K562 (cell line): ENCODE measurements around the gene VTN. TPM values are rescaled to one million over a fixed set of nuclear protein-coding genes. Genes with fewer than 3 reads are reported as not detected.

Experiments used
- ATAC-seq: fragments of 200-7000 bp; cut with Tn5 transposase; 3 replicates; pipeline ENCODE4 v1.9.1; 2020; ENCODE audit warnings: moderate library complexity
- BruUV-seq: library from RNA; stranded (reverse); fragments of 400-500 nt; replicated peaks from 2 replicates; lab custom pipeline; 2021; lab: Mats Ljungman, UMichigan
- CTCF ChIA-PET: fragments of 300-600 bp; formaldehyde crosslinking; extraction: SDS; loops from one replicate; lab custom pipeline; 2021; ENCODE audit warnings: low intra/inter-chr PET ratio; lab: Yijun Ruan, JAX
- POLR2A ChIA-PET: fragments of 300-600, 350-650 bp; sonication (Branson Sonifier 250); formaldehyde crosslinking; extraction: SDS; loops from one replicate; lab custom pipeline; 2021; ENCODE audit warnings: antibody characterized with exemption, inconsistent platforms; lab: Yijun Ruan, JAX
- DNase-seq, 4 experiments: peaks; one replicate each; pipeline versions ENCODE4 v3.0.0 to v3.0.0-alpha.2; 2011 to 2018; ENCODE audit warnings: low spot score in 3 of 4, mixed read lengths in 3 of 4; ENCODE audit errors: extremely low read depth in 1 of 4
- FAIRE-seq: peaks from 2 replicates; lab custom pipeline; 2011; peaks lifted over from hg19 to GRCh38; lab: Jason Lieb, UNC
- H2AFZ ChIP-seq: 2 replicates; pipeline ENCODE4 v1.6.0; 2011; ENCODE audit warnings: low read depth, low read length, control low read depth, inconsistent platforms
- H3K27ac ChIP-seq: fragments of 200-600 bp; 3 replicates; pipeline ENCODE4 v1.8.0; 2011; ENCODE audit warnings: low read depth, mild to moderate bottlenecking, control low read depth, inconsistent platforms, low read length, moderate library complexity, mixed read lengths; ENCODE audit errors: extremely low read depth
- H3K27me3 ChIP-seq, 2 experiments: fragments of 300-600 bp in 1 of 2; 2 replicates in 1 of 2; 3 replicates in 1 of 2; pipeline versions ENCODE4 v1.6.0 to v1.8.0; 2011; ENCODE audit warnings: inconsistent platforms in 2 of 2, low read length in 2 of 2, mild to moderate bottlenecking in 1 of 2, mixed read lengths in 1 of 2, moderate library complexity in 1 of 2; ENCODE audit not compliant: control insufficient read depth in 2 of 2, insufficient read depth in 2 of 2
- H3K36me3 ChIP-seq: fragments of 300-600 bp; 3 replicates; pipeline ENCODE4 v1.8.0; 2011; ENCODE audit warnings: mild to moderate bottlenecking, low read length, inconsistent platforms; ENCODE audit not compliant: control insufficient read depth, insufficient read depth
- H3K4me1 ChIP-seq, 2 experiments: fragments of 200-600 bp in 1 of 2; replicated peaks in 1 of 2; 2 replicates in 1 of 2; 3 replicates in 1 of 2; pipeline versions ENCODE4 v1.5.1 to v1.8.0; 2011; ENCODE audit warnings: inconsistent platforms in 2 of 2, low read length in 2 of 2, mild to moderate bottlenecking in 1 of 2, mixed read lengths in 1 of 2, moderate library complexity in 1 of 2; ENCODE audit not compliant: control insufficient read depth in 2 of 2, insufficient read depth in 2 of 2
- H3K4me2 ChIP-seq: 2 replicates; pipeline ENCODE4 v1.6.1; 2011; ENCODE audit warnings: low read length, control low read depth, inconsistent platforms, mixed read lengths; ENCODE audit not compliant: insufficient read depth
- H3K4me3 ChIP-seq: fragments of 200-600 bp; sonication (generic), shearing (Covaris generic); 2 replicates; pipeline ENCODE4 v1.5.1; 2016; ENCODE audit warnings: control low read depth, inconsistent platforms
- H3K79me2 ChIP-seq: fragments of 200-600 bp; 3 replicates; pipeline ENCODE4 v1.8.0; 2011; ENCODE audit warnings: low read length, inconsistent platforms; ENCODE audit not compliant: control insufficient read depth, insufficient read depth
- H3K9ac ChIP-seq, 2 experiments: 2 replicates each; pipeline versions ENCODE4 v1.6.0 to v1.6.1; 2011; ENCODE audit warnings: low read depth in 2 of 2, low read length in 2 of 2, control low read depth in 1 of 2, inconsistent platforms in 1 of 2, mild to moderate bottlenecking in 1 of 2, mixed read lengths in 1 of 2; ENCODE audit not compliant: insufficient read depth in 1 of 2
- H3K9me1 ChIP-seq: one replicate; pipeline ENCODE4 v1.6.0; 2011; ENCODE audit warnings: inconsistent platforms, mild to moderate bottlenecking, low read length, moderate library complexity; ENCODE audit not compliant: control insufficient read depth, insufficient read depth
- H3K9me3 ChIP-seq: replicated peaks from 2 replicates; pipeline ENCODE4 v1.5.1; 2011; ENCODE audit warnings: low read depth, low read length, inconsistent platforms; ENCODE audit not compliant: control insufficient read depth, insufficient read depth
- H4K20me1 ChIP-seq: replicated peaks from 2 replicates; pipeline ENCODE4 v1.6.1; 2011; ENCODE audit warnings: low read length, inconsistent platforms, mixed read lengths; ENCODE audit not compliant: control insufficient read depth, insufficient read depth
- ARNT ChIP-seq, 2 experiments: fragments of 450-650 bp; IDR thresholded peaks; 2 replicates each; pipeline ENCODE4 v1.6.1; 2016; ENCODE audit warnings: mild to moderate bottlenecking in 1 of 2
- ATF6 ChIP-seq: sonication (generic); formaldehyde crosslinking; IDR thresholded peaks from 2 replicates; pipeline ENCODE4 v1.4.0; 2020; ENCODE audit warnings: mild to moderate bottlenecking, missing genetic modification reagents
- BCOR ChIP-seq: fragments of 450-650 bp; IDR thresholded peaks from 2 replicates; pipeline ENCODE4 v1.6.1; 2016
- CREM ChIP-seq: IDR thresholded peaks from 2 replicates; pipeline ENCODE4 v1.6.1; 2014; ENCODE audit warnings: antibody characterized with exemption, low read depth
- DPF2 ChIP-seq: fragments of 450-650 bp; IDR thresholded peaks from 2 replicates; pipeline ENCODE4 v1.6.1; 2016
- FOXK1 ChIP-seq: sonication (generic); formaldehyde crosslinking; IDR thresholded peaks from 2 replicates; pipeline ENCODE4 v1.8.0; 2022; ENCODE audit warnings: missing genetic modification reagents, mild to moderate bottlenecking, borderline replicate concordance
- LCOR ChIP-seq: sonication (generic); formaldehyde crosslinking; IDR thresholded peaks from 2 replicates; pipeline ENCODE4 v1.8.0; 2022; ENCODE audit warnings: mild to moderate bottlenecking, missing genetic modification reagents
- MEIS2 ChIP-seq: fragments of 450-650 bp; IDR thresholded peaks from 2 replicates; pipeline ENCODE4 v1.6.1; 2014; ENCODE audit warnings: mild to moderate bottlenecking; ENCODE audit not compliant: partially characterized antibody
- NR4A1 ChIP-seq, 2 experiments: fragments of 250-450 bp in 1 of 2; fragments of 450-650 bp in 1 of 2; sonication (Bioruptor Pico) in 1 of 2; IDR thresholded peaks; 2 replicates each; pipeline versions ENCODE4 v1.4.0 to v1.6.1; 2016 to 2020; ENCODE audit warnings: mild to moderate bottlenecking in 2 of 2, missing compliant biosample characterization in 1 of 2, missing genetic modification characterization in 1 of 2, moderate library complexity in 1 of 2
- STAT5A ChIP-seq: IDR thresholded peaks from 2 replicates; pipeline ENCODE4 v1.6.1; 2012; ENCODE audit warnings: low read length, inconsistent platforms, borderline replicate concordance
- TCFL5 ChIP-seq: fragments of 250-450 bp; sonication (Bioruptor Pico); conservative IDR thresholded peaks from 2 replicates; pipeline ENCODE4 v1.6.1; 2021; ENCODE audit warnings: mild to moderate bottlenecking, moderate library complexity, matching md5 sums
- ZBTB17 ChIP-seq: fragments of 450-650 bp; formaldehyde crosslinking; IDR thresholded peaks from 2 replicates; pipeline ENCODE4 v1.4.0; 2020; ENCODE audit warnings: mild to moderate bottlenecking
- ZFP36 ChIP-seq: fragments of 150-350 bp; IDR thresholded peaks from 2 replicates; pipeline ENCODE4 v1.6.1; 2018; ENCODE audit warnings: low read length, low read depth; ENCODE audit not compliant: partially characterized antibody
- ZNF124 ChIP-seq: sonication (generic); formaldehyde crosslinking; IDR thresholded peaks from 2 replicates; pipeline ENCODE4 v1.8.1; 2022; ENCODE audit warnings: missing genetic modification reagents
- ZNF280A ChIP-seq: fragments of 450-650 bp; IDR thresholded peaks from 2 replicates; pipeline ENCODE4 v1.6.1; 2018; ENCODE audit warnings: mild to moderate bottlenecking, low read depth; ENCODE audit not compliant: partially characterized antibody
- WGBS: fragments of 100-300 bp; shearing (Covaris generic); methylation state at CpG from one replicate; pipeline ENCODE4 v1.1.6; 2016; ENCODE audit warnings: low coverage, mixed read lengths; ENCODE audit not compliant: insufficient coverage; ENCODE audit errors: missing lambda C conversion rate; 5-methylcytosine and 5-hydroxymethylcytosine counted together
- in situ Hi-C: fragments of 300-500 bp; cut with MboI; formaldehyde crosslinking; loops from 4 replicates; pipeline ENCODE4 v1.15.0; 2018; ENCODE audit warnings: inconsistent platforms, mixed read lengths
- intact Hi-C: fragments of 100-400 bp; cut with micrococcal nuclease; formaldehyde crosslinking; loops from 2 replicates; pipeline ENCODE4 v1.14.2; 2022
- polyA plus RNA-seq, 8 experiments: library from polyadenylated mRNA; depleted of rRNA in 4 of 8; stranded (reverse) in 5 of 8; unstranded in 3 of 8; fragments of >200 nt; fragmentation: Nextera tagmentation in 2 of 8; fragmentation: Illumina TruSeq in 1 of 8; extraction: Ambion mirVana in 2 of 8; extraction: Trizol in 1 of 8; gene quantifications; 2 replicates each; pipeline versions ENCODE4 v1.2.1 to v1.2.3, GENCODE V29; 2011 to 2014; ENCODE audit warnings: inconsistent platforms in 1 of 8, missing spikeins in 1 of 8
- total RNA-seq, 7 experiments: library from RNA; depleted of rRNA in 6 of 7; stranded (reverse); fragments of >200 nt in 6 of 7; fragmentation: Illumina TruSeq in 2 of 7; extraction: Trizol in 2 of 7; gene quantifications; 2 replicates each; pipeline versions ENCODE4 v1.2.1 to v1.2.3, GENCODE V29; 2011 to 2021; ENCODE audit warnings: low replicate concordance in 1 of 7
- TF ChIP-seq, protein P1 (sequence below), 2 experiments: fragments of 450-650 bp in 1 of 2; sonication (generic) in 1 of 2; formaldehyde crosslinking; conservative IDR thresholded peaks; 2 replicates each; pipeline versions ENCODE4 v1.4.0 to v1.8.1; 2020 to 2022; ENCODE audit warnings: mild to moderate bottlenecking in 1 of 2, missing genetic modification reagents in 1 of 2
- TF ChIP-seq, protein P2 (sequence below): sonication (generic); IDR thresholded peaks from 2 replicates; pipeline ENCODE4 v1.6.1; 2016
- TF ChIP-seq, protein P3 (sequence below): sonication (generic); formaldehyde crosslinking; IDR thresholded peaks from 2 replicates; pipeline ENCODE4 v1.8.0; 2022; ENCODE audit warnings: mild to moderate bottlenecking, low read depth, missing genetic modification reagents

Gene VTN
- total and polyA plus RNA-seq, 9 of the 15 experiments (the other 6 are each of a cell fraction or from before 2014, with no cell fraction given): 0.13 to 1.0 (median 0.29) TPM; not detected in 1

GRCh38 chr17:28390563-28390962 is 20.5 kb upstream of the VTN start:
- no peak for ATAC-seq
- ChIA-PET CTCF (no interaction called here), POLR2A (interaction anchor here (1.2 to 2.1 kb wide), 3 partner anchors 13 to 24 kb away, joined by 3 to 8 read pairs (median 6); no protein-coding TSS in a partner anchor)
- Histone ChIP-seq H4K20me1 (no peaks in the 10 kb centered on the region), H3K27ac (no peak overlapping the region), H3K9me3 (no peaks in the 10 kb centered on the region), H2AFZ (no peak overlapping the region), H3K4me3 (no peak overlapping the region), H3K9me1 (no peaks in the 10 kb centered on the region), H3K4me2 (no peak overlapping the region), H3K27me3 (peaks cover 0 to 12% of the 10 kb centered on the region in 2 experiments; a peak in 2 of 5 replicates), H3K4me1 (peaks cover 9 to 10% of the 10 kb centered on the region in 2 experiments; a peak in 3 of 5 replicates), H3K79me2 (no peaks in the 10 kb centered on the region), H3K36me3 (no peaks in the 10 kb centered on the region), H3K9ac (no peak overlapping the region)
- BruUV-seq: no TSS peak
- FAIRE-seq: no peak
- intact Hi-C loops: no loop called here
- WGBS: 7% methylated on average over 2 of the region's 2 CpGs
- DNase-seq: no peak
- in situ Hi-C loops: no loop called here
- TF ChIP-seq, protein P1, sequence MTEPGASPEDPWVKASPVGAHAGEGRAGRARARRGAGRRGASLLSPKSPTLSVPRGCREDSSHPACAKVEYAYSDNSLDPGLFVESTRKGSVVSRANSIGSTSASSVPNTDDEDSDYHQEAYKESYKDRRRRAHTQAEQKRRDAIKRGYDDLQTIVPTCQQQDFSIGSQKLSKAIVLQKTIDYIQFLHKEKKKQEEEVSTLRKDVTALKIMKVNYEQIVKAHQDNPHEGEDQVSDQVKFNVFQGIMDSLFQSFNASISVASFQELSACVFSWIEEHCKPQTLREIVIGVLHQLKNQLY (CRISPR knock-in tag; conservative IDR thresholded peaks at IDR 0.05): no peak
- TF ChIP-seq CREM (no peak), TCFL5 (CRISPR knock-in tag) (no peak), FOXK1 (no peak), ARNT (IDR thresholded peaks at IDR 0.05) (no peak), LCOR (CRISPR knock-in tag) (no peak), ZFP36 (peak; percentile 92), MEIS2 (no peak), STAT5A (no peak), ZBTB17 (CRISPR knock-in tag) (no peak), ZNF124 (CRISPR knock-in tag) (no peak), NR4A1 (CRISPR knock-in tag; IDR thresholded peaks at IDR 0.05) (no peak), NR4A1 (tag; IDR thresholded peaks at IDR 0.05) (no peak), ZNF280A (no peak), BCOR (peak; percentile 16; the same call in 1 of the 2 replicates), DPF2 (no peak), ATF6 (no peak)
- TF ChIP-seq, protein P2, sequence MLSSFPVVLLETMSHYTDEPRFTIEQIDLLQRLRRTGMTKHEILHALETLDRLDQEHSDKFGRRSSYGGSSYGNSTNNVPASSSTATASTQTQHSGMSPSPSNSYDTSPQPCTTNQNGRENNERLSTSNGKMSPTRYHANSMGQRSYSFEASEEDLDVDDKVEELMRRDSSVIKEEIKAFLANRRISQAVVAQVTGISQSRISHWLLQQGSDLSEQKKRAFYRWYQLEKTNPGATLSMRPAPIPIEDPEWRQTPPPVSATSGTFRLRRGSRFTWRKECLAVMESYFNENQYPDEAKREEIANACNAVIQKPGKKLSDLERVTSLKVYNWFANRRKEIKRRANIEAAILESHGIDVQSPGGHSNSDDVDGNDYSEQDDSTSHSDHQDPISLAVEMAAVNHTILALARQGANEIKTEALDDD: no peak
- TF ChIP-seq, protein P3, sequence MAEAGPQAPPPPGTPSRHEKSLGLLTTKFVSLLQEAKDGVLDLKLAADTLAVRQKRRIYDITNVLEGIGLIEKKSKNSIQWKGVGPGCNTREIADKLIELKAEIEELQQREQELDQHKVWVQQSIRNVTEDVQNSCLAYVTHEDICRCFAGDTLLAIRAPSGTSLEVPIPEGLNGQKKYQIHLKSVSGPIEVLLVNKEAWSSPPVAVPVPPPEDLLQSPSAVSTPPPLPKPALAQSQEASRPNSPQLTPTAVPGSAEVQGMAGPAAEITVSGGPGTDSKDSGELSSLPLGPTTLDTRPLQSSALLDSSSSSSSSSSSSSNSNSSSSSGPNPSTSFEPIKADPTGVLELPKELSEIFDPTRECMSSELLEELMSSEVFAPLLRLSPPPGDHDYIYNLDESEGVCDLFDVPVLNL: no peak
